Bronchus fibroblast of lung (primary cell): Measurements from ENCODE around the gene RANGAP1. TPM values are rescaled to one million over a fixed set of nuclear protein-coding genes. Genes with fewer than 3 reads are reported as not detected.

Experiments
- total RNA-seq: library from RNA; depleted of rRNA; stranded (reverse); fragments of >200 nt; gene quantifications from 2 replicates; pipeline ENCODE4 v1.2.3, GENCODE V29; 2015

The RANGAP1 gene, protein sequence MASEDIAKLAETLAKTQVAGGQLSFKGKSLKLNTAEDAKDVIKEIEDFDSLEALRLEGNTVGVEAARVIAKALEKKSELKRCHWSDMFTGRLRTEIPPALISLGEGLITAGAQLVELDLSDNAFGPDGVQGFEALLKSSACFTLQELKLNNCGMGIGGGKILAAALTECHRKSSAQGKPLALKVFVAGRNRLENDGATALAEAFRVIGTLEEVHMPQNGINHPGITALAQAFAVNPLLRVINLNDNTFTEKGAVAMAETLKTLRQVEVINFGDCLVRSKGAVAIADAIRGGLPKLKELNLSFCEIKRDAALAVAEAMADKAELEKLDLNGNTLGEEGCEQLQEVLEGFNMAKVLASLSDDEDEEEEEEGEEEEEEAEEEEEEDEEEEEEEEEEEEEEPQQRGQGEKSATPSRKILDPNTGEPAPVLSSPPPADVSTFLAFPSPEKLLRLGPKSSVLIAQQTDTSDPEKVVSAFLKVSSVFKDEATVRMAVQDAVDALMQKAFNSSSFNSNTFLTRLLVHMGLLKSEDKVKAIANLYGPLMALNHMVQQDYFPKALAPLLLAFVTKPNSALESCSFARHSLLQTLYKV
- total RNA-seq: 131 and 134 TPM in 2 replicates

DNA sequence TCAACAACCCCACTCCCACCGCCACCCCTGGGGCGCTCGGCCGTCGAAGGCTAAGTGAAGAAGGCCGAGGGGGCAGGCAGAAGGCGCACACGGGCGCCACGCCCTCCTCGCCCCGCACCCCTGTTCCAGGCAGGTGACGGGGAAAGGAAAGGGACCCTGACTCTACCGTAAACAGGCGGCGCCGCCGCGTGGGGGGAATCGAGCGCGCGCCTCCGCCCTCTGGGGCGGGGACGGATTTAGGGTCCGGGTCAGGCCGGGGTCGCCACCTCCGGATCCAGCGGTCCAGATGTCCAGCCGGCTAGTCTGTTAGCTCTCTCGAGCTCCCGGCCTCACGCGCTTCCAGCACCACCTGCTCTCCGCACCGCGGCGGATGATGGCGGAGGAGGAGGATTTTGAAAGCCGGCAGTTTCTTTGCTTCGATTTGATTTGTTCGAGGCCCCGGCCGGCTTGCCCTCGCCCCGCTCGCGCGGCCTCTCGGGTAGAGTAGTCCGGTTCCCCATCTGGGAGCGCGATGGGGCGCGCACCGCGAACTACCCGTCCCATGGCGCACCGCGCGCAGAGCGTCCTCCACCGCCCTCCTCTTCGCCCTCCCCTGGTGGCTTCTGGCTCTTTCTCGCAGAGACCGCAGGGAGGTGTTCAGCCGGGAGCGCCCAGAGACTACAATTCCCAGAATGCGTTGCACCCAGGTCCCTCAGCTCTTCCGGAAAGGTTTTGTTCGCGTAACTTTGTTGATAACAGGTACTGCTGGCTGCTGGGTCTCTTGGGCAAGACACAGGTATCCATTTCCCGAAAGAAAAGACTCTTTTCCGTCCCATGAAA is at the start of gene RANGAP1:
Gene RANGAP1 (minus strand): TSS at position 368 of the 819 bp plus-strand sequence. CDS start 5,143 bp downstream, outside the sequence.

DNA sequence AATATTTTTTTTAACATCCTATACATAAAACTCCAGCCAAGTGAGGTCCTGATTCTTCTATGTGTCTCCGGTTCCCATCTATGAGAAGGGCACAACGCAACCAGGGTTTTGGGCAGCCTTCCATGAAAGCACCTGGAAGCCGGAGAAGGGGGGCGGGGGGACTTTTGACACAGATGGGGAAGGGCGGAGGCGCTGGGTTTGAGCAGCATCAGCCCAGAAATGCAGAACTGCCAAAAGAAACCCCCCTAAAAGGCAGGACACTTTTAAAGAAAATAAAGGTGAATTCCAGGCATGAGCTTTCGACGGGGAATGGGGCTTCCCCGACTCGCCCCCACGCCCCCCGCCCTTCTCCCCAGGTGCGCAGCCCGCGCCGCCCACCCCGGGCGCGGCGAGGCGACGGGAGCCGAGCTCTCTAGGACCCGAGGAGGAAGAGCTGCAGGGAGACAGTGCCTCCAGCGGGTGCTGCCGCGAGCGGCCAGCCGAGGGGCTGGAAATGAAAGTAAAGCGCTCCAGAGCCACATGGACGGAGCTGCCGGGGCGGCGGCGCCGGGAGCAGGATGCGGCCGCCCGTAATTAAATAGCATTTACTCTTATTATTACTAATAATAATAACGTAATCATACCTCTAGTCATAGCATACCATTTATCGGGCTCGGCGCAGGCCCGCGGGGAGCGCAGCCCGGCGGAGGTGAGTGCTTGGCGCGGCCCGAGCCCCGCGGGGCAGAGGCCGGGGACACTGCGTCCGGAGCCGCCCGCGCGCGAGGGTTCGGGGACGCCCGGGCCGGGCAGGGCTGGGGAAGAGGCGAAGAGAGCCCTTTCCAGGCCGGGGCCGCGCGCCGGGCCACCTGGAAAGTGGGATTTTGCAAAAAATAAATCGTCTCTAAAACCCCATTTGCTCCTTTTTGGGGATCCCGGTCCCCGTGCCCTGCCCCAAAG is 15.4 kb upstream of the RANGAP1 start, which contains the start of gene ZC3H7B:
Gene ZC3H7B (plus strand): TSS at position 441 of the 936 bp plus-strand sequence. CDS start 19,136 bp downstream, outside the sequence.

DNA sequence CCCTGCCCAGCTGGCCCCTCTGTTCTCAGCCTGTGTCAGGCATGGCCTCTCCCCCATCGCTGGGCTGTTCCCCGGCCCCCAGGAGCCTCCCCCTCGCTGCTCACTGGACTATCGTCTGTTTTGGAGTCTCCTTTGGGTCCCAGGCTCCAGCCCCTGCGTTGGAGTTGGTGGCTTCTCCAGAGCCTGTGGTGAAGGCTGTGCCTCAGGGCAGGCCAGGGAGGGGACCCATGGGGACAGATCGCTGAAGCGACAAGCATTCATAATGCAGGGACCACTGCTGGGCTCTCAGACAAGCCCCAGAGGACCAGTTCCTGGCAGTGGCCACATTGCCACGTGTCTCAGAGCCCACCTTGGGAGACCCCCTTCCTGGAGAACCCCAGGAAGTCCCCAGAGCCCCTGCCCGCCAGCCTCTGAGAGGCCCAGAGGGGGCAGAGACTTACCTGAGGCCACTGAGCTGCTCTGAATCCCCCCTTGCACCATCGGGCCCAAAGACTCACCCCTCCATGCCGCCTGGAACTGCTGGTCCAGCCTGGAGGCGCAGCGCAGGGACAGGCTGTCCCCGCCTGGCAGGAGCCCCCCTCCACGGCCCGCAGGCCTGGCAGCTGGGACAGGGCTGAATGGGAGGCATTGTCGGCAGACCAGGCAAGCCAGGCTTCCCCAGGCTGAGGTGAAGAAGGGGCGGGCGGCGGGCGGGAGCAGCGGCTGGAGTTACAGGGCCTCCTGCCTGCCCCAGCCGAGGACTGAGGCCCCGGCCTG is 45.4 kb downstream of the RANGAP1 start, which contains the start of gene CHADL:
Gene CHADL (minus strand): TSS at position 555 of the 756 bp plus-strand sequence. CDS start 50 bp downstream, at position 505.

DNA sequence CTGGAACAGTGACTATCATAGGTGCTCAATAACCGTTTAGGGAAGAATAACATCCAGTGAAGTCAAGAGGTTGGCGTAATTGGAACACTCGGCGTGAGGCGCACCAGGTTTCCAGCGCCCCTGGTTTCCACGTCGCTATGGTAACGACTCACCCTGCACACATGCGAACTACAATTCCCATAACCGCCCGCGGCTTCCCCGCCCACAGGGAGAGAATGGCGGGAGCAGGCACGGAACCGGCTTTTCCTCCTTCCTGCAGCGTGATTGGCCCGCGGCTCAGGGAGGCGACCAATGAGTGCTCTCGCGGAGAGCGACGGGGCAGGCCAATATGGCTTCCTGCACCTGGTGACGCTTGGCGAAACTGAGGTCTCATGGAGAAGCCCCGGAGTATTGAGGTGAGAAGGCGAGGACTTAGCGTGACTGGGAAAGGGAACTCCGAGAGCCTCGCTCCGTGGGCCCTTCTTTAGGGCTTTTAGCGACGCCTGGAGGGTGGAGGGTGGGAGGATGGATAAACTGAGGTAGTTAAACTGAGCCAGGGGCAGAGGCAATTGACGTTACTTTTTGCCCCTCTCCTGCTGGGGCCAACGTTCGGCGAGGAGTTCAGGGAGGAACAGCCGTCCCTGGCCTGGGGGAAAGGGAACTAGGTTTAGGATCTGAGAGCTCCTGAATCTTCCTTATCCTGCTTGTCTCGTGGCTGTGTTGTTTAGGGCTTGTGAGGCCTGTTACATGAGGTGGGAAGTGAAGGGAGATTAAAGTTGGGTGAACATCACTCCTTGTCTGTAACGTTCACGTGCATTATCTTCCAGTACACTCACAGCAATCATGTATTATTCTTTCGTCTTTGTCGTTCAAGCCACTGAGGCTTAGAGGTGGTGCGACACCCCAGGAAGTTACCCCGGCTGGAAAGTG is 80.7 kb downstream of the RANGAP1 start, which contains the start of gene L3MBTL2:
Gene L3MBTL2 (plus strand): TSS at position 321 of the 909 bp plus-strand sequence. CDS start 51 bp downstream, at position 372.

Other genes with a start within 250 kb of the RANGAP1 start
- gene EP300, start 193.6 kb downstream of the RANGAP1 start, total RNA-seq: 18.8 and 28.5 TPM in 2 replicates
- 23.0 and 23.7 TPM in 2 replicates for gene L3MBTL2, start 80.9 kb downstream of the RANGAP1 start, total RNA-seq
- gene CHADL, start 45.3 kb downstream of the RANGAP1 start, total RNA-seq: 0.34 and 0.45 TPM in 2 replicates
- 46.4 and 47.7 TPM in 2 replicates for gene ZC3H7B, start 15.3 kb upstream of the RANGAP1 start, total RNA-seq
- 3.7 TPM in 2 replicates for gene TEF, start 95.8 kb upstream of the RANGAP1 start, total RNA-seq
- gene TOB2, start 160.6 kb upstream of the RANGAP1 start, total RNA-seq: 21.9 and 23.2 TPM in 2 replicates
- 52.2 and 61.0 TPM in 2 replicates for gene PHF5A, start 182.5 kb upstream of the RANGAP1 start, total RNA-seq
- gene ACO2, start 182.9 kb upstream of the RANGAP1 start, total RNA-seq: 79.2 and 83.8 TPM in 2 replicates